GM19455 (cell line): ENCODE data around the gene SPTAN1.
"Not testable (repeated sequence)": the region's sequence is repeated elsewhere in the genome, so short reads cannot be mapped to it uniquely, and the experiment has no call there.

Source experiments
- ATAC-seq: cut with Tn5 transposase; IDR thresholded peaks from one replicate; pipeline ENCODE4 v1.9.1; 2021; ENCODE audit not compliant: unreplicated experiment

SPTAN1 gene

DNA sequence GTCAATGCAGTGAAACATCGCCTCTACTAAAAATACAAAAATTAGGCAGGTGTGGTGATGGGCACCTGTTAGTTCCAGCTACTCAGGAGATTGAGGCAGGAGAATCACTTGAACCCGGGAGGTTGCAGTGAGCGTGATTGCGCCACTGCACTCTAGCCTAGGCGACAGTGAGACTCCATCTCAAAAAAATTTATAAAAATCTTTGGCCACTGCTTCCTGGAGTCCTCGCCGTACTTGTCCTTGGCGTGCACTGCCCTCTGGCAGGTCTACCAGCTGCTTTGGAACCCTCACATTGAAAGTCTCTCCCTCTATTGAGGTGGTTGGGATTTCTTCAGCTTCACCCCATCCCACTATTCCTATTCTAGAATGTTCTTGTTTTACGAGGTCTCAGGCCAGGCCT is 79.2 kb downstream of the SPTAN1 start:
- ATAC-seq, result no peak

DNA sequence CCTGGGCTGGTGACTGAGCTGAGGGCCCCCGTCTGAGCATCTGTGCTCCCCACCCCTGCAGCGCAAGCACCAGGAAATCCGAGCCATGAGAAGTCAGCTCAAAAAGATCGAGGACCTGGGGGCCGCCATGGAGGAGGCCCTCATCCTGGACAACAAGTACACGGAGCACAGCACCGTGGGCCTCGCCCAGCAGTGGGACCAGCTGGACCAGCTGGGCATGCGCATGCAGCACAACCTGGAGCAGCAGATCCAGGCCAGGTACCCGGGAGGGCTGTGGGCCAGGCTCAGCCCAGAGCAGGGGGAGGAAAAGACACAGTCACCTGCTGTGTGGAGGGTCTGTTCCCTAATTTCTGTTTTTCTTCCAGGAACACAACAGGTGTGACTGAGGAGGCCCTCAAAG is 79.7 kb downstream of the SPTAN1 start:
- no peak for ATAC-seq

GRCh38 chr9:128632486-128632885 is 80.1 kb downstream of the SPTAN1 start:
- no peak for ATAC-seq

DNA sequence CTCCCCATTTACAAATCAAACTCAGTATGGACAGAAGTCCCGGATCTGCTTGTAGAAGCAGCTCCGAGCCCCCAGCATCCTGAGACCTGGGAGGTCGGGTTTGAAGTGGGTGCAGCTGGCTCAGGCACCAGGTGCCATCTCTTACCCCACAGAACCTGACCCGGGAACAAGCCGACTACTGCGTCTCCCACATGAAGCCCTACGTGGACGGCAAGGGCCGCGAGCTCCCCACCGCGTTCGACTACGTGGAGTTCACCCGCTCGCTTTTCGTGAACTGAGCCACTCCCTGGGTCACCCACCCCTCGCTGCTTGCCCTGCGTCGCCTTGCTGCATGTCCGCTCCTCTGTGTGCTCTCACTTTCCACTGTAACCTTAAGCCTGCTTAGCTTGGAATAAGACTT is 80.7 kb downstream of the SPTAN1 start:
- ATAC-seq, result no peak

- no peak for ATAC-seq
These were observed 81.2 kb downstream of the SPTAN1 start for GRCh38 chr9:128633601-128634000.

DNA sequence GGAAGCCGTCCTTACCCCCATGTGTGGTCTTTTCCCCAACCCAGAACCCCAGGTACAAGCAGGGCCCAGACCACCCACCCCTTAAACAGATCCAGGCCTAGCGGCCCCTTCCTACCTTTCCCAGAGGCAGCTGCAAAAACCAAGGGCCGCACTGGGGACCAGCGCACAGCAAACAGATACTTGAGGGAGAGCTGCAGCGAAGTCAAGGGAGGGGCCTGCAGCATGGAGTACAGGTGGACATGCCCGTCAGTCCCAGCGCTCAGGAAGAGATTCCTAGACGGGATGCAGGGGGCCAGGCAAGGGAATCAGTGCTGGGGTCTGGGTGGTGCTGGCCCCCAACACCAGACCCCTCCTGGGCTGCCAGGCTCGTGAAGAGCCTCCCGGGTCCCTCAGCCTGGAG is 81.7 kb downstream of the SPTAN1 start:
- no peak for ATAC-seq

GRCh38 chr9:128634651-128635262 is 82.4 kb downstream of the SPTAN1 start:
- ATAC-seq, result no peak

- ATAC-seq, result no peak
These were observed 83.1 kb downstream of the SPTAN1 start for GRCh38 chr9:128635266-128636023.

GRCh38 chr9:128636024-128636390 is 83.6 kb downstream of the SPTAN1 start:
- no peak for ATAC-seq

DNA sequence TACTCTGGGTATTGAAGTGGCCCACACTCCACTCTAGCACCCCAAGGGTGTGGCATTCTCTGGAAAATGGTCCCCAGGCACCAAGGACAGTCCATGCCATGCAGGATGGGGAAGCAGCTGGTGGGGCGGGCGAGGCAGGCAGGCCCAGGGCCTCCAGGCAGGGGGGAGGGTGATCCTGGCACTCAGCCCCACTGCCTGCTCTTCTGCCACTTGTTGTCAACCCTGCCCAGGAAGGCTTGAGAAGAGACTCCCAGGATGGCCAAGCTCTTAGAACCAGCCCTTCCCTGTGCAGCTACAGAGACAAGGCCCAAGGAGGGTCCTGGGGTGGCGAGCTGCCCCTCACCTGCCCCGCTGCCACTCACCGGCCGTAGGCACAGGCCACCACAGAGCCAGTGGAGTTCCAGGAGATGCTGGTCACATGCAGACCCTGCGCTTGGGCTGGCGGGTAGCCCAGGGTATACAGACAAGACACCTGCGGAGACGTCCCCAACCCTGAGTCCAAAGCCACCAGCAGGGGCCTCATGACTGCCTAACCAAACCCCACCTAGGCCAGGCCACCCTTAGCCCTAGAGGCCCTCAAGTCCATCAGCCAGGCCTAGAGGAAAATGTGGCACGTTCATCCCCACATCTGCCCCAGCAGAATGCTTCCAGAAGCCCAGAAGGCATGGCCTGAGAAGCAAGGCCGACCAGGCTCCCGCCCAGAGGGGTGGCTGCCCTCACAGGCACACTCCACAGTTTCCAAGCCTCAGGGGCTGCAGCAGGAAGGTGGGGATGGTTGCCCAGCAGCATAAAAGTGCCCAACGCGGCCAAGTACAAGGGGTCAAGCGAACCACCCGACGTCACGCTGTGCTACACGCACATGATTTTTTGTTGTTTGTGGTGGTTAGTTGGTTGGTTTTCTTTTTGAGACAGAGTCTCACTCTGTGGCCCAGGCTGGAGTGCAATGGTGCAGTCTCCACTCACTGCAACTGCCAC is 84.5 kb downstream of the SPTAN1 start:
- no peak for ATAC-seq

DNA sequence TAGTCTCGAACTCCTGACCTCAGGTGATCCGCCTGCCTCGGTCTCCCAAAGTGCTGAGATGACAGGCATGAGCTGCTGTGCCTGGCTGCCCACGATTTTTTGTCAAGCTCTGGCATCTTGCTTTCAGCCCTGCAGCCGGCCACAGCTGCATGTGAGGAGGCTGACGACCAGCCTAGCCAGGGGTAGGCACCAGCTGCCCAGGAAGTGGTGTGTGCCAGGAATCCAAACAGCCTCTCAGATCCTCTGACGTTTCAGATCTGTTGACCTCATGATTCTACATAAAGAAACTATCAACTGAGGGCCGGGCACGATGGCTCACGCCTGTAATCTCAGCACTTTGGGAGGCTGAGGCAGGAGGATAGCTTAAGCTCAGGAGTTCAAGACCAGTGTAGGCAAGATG is 85.3 kb downstream of the SPTAN1 start:
- no peak for ATAC-seq

DNA sequence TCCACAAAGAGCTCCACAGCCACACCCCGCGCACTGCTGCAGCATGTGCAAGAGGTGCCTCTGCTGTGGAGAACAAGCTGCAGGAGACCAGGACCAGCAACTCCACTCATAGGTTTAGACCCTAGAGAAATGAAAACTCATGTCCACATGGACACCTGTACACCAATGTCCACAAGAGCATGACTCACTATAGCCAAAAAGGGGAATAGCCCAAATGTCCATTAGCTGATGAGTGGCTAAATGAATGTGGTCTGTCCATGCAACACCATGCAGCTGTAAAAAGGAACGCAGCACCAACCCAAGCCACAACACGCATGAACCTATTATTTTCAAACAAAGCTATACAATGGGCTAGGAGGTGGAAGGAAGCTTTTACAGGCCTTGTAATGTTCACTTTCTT is 86.2 kb downstream of the SPTAN1 start:
- ATAC-seq, result no peak

- ATAC-seq, result no peak
These were observed 88.2 kb downstream of the SPTAN1 start for GRCh38 chr9:128640603-128641002.

DNA sequence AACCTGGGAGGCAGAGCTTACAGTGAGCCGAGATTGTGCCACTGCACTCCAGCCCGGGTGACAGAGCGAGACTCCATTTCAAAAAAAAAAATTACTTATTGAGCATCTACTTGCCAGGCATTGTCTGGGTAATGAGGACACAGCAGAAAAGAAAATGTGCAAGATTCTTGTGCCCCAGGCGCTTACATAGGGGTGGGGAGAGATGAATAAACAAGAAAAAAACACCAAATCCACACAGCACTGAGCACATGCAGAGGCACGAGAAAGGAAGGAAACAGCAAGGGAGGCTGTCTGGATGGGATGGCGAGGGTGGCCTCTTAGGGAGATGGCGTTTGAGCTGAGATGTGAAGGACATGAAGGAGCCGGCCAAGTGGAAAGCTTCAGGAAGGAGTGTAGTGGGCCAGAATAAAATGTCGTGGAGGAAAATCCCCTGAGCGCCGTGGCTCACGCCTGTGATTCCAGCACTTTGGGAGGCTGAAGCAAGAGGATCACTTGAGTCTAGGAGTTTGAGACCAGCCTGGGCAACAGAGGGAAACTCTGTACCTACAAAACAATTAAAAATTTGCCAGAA is 90.4 kb downstream of the SPTAN1 start:
- ATAC-seq, result no peak

DNA sequence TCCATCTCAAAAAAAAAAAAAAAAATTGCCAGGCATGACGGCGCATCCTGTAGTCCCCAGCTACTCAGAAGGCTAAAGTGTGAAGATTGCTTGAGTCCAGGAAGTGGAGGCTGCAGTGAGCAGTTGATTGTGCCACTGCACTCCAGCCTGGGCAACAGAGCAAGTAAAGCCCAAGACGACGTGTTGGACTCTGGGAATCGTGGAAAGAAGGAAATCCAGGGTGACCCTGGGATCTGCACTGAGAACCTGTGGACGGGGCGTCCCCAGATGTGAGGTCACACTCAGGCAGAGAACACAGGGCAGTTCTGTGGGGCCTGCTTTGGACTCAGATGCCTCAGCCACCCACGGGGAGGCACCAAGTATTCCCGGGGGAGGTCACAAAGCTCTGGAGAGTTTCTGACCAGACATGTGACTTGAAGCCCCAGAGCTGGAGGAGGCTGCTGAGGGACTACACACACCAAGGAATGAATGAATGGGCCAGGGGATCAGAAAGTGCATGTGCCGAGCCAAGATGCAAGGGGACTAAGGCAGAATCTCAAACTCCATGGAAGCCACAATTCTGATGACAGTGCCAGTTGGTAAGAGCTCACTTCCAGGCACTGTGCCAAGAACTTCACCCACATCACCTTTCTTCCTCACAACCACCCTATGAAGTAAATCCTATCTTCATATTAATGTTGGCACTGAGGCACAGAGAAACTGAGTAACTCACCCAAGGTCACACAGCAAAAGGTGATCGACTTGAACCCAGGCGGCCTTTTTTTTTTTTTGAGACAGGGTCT is 91.3 kb downstream of the SPTAN1 start:
- peak; percentile 52 for ATAC-seq

DNA sequence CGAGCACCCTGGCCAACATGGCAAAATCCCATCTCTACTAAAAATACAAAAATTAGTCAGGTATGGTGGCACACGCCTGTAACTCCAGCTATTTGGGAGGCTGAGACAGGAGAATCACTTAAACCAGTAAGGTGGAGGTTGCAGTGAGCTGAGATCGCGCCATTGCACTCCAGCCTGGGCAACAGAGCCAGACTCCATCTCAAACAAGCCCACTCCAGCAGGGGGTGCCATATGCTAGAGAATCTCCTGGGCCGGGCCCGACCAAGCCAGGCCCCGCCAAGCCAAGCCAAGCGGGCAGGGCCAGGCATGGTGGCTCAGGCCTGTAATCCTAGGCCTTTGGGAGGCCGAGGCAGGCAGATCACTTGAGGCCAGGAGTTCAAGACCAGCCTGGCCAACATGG is 95.8 kb downstream of the SPTAN1 start:
- ATAC-seq, result not testable (repeated sequence)

DNA sequence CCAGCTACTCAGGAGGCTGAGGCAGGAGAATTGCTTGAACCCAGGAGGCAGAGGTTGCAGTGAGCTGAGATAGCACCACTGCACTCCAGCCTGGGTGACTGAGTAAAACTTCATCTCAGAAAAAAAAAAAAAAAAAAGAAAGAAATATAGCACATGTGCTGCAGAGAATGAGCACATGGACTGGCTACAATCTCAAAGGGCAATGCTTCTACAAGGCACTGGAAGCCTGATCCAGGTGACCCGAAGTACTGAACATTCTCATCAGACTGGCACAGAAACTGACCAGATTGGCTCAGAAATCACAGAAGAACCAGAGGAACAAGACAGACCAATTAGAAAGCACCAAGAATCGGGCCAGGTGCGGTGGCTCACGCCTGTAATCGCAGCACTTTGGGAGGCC is 99.4 kb downstream of the SPTAN1 start:
- no peak for ATAC-seq

GRCh38 chr9:128653908-128654307 is 101.5 kb downstream of the SPTAN1 start:
- no peak for ATAC-seq

GRCh38 chr9:128654481-128654880 is 102.1 kb downstream of the SPTAN1 start:
- no peak for ATAC-seq
